ENCODE measurements around the gene PLET1. TPM values are rescaled to one million over a fixed set of nuclear protein-coding genes. Genes with fewer than 3 reads are reported as not detected.

PLET1 gene
- total RNA-seq, 1 donor from 2014 or later = not detected

DNA sequence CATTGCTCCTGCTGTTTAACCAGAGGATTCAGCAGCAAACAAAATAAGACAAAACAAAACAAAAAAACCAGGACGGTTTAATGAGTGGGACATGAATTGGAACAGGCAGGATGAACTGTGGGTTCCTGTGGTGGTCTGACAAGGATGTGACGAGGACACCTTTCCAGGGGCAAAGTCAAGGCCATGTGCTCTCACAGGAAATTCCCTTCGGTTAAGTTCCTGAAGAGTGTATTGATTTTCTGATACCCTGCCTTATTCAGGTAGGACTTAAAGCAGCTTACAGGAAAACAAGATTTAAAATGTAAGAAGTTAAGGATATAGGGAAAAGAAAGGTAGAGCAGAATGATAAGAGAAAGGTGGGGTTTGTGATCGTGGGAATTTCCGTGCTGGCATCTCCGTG, 8.5 kb upstream of the PLET1 start:
- Mint-ChIP-seq H3K4me3 (no peak overlapping the region), H3K36me3 (no peaks in the 10 kb centered on the region), H3K27ac (no peak overlapping the region), H3K27me3 (no peaks in the 10 kb centered on the region), H3K9me3 (no peaks in the 10 kb centered on the region), H3K4me1 (ENCODE audit: unreplicated experiment) (no peaks in the 10 kb centered on the region)
- no peak for DNase-seq (ENCODE audit: extremely low spot score, unreplicated experiment)
- TF ChIP-seq, protein P1, sequence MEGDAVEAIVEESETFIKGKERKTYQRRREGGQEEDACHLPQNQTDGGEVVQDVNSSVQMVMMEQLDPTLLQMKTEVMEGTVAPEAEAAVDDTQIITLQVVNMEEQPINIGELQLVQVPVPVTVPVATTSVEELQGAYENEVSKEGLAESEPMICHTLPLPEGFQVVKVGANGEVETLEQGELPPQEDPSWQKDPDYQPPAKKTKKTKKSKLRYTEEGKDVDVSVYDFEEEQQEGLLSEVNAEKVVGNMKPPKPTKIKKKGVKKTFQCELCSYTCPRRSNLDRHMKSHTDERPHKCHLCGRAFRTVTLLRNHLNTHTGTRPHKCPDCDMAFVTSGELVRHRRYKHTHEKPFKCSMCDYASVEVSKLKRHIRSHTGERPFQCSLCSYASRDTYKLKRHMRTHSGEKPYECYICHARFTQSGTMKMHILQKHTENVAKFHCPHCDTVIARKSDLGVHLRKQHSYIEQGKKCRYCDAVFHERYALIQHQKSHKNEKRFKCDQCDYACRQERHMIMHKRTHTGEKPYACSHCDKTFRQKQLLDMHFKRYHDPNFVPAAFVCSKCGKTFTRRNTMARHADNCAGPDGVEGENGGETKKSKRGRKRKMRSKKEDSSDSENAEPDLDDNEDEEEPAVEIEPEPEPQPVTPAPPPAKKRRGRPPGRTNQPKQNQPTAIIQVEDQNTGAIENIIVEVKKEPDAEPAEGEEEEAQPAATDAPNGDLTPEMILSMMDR (conservative IDR thresholded peaks at IDR 0.05) = no peak

DNA sequence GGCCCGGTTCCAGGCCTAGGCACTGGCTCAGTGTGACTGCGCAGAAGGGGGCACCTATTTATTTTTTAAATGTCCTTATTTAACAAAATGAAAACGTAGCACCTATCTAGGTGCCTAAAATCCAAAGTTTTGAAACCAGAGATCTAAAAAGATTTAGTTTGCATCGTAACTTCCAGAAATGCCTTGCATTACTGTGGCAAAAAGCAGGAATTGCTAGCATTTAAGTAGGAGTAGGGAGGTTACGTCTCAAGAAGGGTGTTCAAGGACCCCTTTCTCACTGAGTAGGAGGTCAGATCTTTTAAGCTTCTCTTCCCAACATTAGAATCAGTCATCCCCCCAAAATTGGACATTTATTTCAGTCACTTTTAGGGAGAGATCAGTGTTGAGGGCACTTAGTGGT, 7.7 kb upstream of the PLET1 start:
- H3K27me3 Mint-ChIP-seq = no peaks in the 10 kb centered on the region
- no peak overlapping the region for H3K27ac Mint-ChIP-seq
- H3K4me1 Mint-ChIP-seq (ENCODE audit: unreplicated experiment) = no peaks in the 10 kb centered on the region
- TF ChIP-seq, protein P1 (conservative IDR thresholded peaks at IDR 0.05) = no peak
- no peak for DNase-seq (ENCODE audit: extremely low spot score, unreplicated experiment)
- H3K4me3 Mint-ChIP-seq = no peak overlapping the region
- no peaks in the 10 kb centered on the region for H3K36me3 Mint-ChIP-seq
- H3K9me3 Mint-ChIP-seq = no peaks in the 10 kb centered on the region

DNA sequence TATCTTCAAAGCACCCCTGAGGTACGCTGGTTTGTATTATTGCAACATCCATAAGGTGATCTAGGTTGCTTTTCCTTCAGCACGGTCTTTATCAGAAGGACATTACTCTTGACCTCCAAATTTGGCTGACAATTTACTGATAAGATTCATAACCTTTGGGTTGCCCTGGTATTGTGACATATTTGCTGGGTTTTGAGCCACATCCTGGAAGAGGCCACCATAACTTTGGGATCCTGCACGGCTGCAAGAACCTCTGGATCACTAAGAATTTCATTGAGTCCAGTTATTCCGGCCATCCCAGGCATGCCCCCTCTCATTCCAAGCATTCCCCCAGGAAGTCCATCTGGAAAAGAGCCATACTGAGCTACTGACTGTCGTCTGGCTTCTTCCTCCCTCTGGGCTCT, 6.5 kb upstream of the PLET1 start:
- TF ChIP-seq, protein P1 (conservative IDR thresholded peaks at IDR 0.05) = no peak
- no peak for DNase-seq (ENCODE audit: extremely low spot score, unreplicated experiment)
- H3K4me1 Mint-ChIP-seq (ENCODE audit: unreplicated experiment) = no peaks in the 10 kb centered on the region
- H3K9me3 Mint-ChIP-seq = no peaks in the 10 kb centered on the region
- H3K27me3 Mint-ChIP-seq = no peaks in the 10 kb centered on the region
- H3K4me3 Mint-ChIP-seq = no peak overlapping the region
- H3K36me3 Mint-ChIP-seq = no peaks in the 10 kb centered on the region
- H3K27ac Mint-ChIP-seq = no peak overlapping the region

DNA sequence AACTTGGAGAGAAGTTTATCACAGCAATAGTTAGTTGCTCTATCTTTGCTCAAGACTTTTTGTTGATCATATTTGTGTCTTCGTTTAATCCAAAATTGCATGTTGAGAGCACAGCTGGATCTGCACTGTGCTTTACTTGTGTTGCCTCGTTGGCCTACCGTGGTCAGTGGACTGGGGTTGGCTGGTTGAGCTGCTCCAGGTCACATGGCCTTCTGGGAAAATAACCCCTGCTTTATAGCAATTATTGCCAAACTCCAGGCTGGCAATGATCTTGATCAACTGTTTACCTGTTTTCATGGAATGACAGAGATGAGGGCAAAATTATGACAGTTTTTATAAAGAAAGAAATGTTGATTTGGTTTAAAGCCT, 5.7 kb upstream of the PLET1 start:
- H3K27me3 Mint-ChIP-seq = no peaks in the 10 kb centered on the region
- DNase-seq (ENCODE audit: extremely low spot score, unreplicated experiment) = no peak
- no peak overlapping the region for H3K4me3 Mint-ChIP-seq
- no peaks in the 10 kb centered on the region for H3K36me3 Mint-ChIP-seq
- no peaks in the 10 kb centered on the region for H3K4me1 Mint-ChIP-seq (ENCODE audit: unreplicated experiment)
- no peaks in the 10 kb centered on the region for H3K9me3 Mint-ChIP-seq
- H3K27ac Mint-ChIP-seq = no peak overlapping the region
- TF ChIP-seq, protein P1 (conservative IDR thresholded peaks at IDR 0.05) = no peak

DNA sequence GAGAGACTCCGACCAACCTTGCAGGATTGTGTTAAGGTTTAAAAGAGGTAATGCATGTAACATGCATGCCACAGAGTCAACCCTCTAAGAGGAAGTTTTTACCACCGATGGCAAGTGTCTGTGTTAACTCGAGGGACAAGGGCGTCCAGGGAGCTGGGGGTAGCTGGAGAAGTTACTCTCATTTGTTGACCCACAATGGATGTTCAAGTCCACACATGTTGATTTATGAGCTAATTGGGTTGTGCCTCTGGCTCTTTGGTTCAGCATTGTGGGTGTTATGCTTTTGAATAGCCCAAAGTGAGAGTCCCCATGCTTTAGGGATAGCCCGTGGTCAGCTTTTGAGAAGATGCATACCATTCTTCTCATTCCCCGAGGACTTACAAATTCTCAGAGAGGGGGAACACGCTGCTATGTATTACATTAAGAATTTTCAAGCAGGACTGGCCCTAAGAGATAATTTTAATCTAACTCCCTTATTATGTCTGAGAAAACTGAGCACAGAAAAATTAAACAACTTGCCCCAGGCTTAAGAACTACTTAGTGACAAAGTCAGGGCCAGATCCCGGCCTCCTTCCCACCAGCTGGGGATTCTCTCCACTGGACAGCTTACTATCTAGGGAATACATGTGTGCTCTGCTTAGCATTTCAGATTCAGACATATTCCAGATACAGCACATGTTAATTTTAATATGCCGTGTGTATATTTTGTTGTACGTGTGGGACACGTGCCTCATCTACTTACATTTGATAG, 5.2 kb upstream of the PLET1 start:
- H3K27ac Mint-ChIP-seq = no peak overlapping the region
- H3K27me3 Mint-ChIP-seq = no peaks in the 10 kb centered on the region
- TF ChIP-seq, protein P1 (conservative IDR thresholded peaks at IDR 0.05) = no peak
- H3K4me1 Mint-ChIP-seq (ENCODE audit: unreplicated experiment) = no peaks in the 10 kb centered on the region
- H3K9me3 Mint-ChIP-seq = no peaks in the 10 kb centered on the region
- no peaks in the 10 kb centered on the region for H3K36me3 Mint-ChIP-seq
- H3K4me3 Mint-ChIP-seq = no peak overlapping the region
- no peak for DNase-seq (ENCODE audit: extremely low spot score, unreplicated experiment)

All from type B pancreatic cell (in vitro differentiated cells).